Left lobe of liver (tissue), 2 donors: ENCODE measurements around the gene AKR1B15. TPM values are rescaled to one million over a fixed set of nuclear protein-coding genes. Genes with fewer than 3 reads are reported as not detected.
"Not testable (repeated sequence)": the region's sequence is repeated elsewhere in the genome, so short reads cannot be mapped to it uniquely, and the experiment has no call there.

Experiments used
- ATAC-seq: fragments of 200-7000 bp; cut with Tn5 transposase; one replicate; pipeline ENCODE4 v1.9.1; 2020; ENCODE audit warnings: mild to moderate bottlenecking, moderate library complexity
- DNase-seq: peaks from one replicate; pipeline ENCODE4 v3.0.0-alpha.2; 2020; ENCODE audit warnings: low spot score
- total RNA-seq: library from RNA; stranded (reverse); gene quantifications from one replicate; pipeline ENCODE4 v1.2.1, GENCODE V29; 2021
- donor health status: DM: no; HTN: no; CAD: no; lungs with moderate emphysema.
- donor health status: DM: no; HTN: yes; CAD: no.

AKR1B15 gene
- total RNA-seq, 1 donor from 2014 or later = not detected

DNA sequence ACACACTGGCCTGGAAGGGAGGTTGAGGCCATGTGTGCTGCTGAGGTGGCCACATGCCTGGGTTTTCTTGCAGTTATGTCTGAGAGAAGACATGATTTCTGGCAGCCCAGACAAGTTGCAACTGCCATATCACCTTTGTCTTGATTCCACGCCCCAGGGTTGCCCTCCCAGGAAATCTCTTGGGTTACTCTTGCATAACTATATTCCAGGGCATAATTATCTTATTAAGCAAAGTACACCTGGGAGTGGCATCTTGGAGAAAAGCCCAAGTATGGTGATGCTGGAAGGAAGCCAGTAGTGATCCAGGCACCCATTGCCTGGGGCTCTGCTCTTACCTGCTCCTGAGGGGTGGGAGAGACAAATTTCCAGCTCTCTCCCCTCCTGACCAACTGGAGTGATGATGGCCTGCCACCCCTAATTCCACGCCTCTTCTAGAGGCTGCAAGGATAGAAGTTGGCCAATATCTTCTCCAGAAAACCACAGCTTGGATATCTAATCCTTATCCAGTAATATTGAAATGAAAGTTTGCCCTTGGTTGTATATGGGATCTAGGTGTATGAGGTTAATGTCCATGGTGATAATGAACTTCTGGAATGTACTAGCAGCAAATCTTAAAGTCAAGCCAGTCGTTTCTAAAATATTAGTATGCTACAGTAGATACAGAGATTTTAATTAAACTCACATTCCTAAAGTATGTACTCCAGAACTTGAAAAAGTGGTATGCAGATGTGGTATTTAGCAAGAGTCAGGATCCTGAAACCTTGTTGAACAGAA is 16.5 kb upstream of the AKR1B15 start:
- DNase-seq (no peak), ATAC-seq (no peak)

DNA sequence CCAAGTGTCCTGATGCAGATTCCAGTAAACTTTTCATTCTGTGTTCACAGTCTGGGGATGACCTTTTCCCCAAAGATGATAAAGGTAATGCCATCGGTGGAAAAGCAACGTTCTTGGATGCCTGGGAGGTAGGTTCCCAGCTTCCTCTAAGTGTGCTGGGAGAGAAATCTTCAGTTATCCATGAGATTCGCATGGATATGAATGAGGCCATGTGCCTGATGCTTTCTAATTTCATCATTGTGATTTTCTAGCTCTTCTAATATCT is 16.0 kb upstream of the AKR1B15 start:
- DNase-seq = no peak
- ATAC-seq = no peak

DNA sequence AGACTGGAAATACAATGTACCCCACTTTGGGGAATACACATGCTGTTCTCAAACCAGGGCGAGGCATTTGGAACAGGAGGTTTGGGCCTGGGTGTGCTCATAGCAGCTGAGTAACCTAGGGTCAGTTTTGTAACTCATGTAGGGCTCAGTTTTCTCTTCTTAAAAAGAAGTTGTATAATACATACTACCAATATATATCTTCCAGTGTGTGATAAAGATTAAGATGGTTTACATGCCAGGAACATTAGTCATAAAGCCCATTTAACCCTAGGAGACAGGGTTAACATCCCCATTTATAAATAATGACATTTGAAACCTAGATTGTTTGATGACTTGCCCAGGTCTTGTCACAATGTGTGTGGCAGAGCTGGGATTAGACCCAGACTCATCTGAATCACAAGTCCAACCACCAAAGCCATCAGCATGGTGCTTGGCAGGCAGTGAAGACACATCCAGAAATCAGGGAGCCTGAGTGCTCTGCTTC is 15.6 kb upstream of the AKR1B15 start:
- ATAC-seq = no peak

DNA sequence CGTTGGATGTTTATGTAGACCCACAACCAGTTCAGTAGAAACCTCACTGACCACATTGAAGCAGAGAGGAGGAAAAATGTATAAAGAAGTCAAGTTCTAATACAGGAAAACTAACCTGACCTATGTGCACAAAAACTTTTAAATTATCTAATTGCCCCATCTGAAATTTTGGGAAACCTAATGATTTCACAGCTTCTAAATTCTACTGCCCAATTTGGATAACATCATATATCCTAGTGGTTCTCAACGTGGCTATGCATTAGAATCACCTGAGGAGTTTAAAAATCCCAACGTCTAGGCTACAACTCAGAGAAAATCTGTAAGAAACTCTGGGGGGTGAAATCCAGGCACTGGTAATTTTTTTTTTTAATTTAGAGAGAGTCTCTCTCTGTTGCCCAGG is 14.3 kb upstream of the AKR1B15 start:
- no peak for DNase-seq
- no peak for ATAC-seq

More for the DNA sequence above, 15.6 kb upstream of the AKR1B15 start:
- DNase-seq = no peak

DNA sequence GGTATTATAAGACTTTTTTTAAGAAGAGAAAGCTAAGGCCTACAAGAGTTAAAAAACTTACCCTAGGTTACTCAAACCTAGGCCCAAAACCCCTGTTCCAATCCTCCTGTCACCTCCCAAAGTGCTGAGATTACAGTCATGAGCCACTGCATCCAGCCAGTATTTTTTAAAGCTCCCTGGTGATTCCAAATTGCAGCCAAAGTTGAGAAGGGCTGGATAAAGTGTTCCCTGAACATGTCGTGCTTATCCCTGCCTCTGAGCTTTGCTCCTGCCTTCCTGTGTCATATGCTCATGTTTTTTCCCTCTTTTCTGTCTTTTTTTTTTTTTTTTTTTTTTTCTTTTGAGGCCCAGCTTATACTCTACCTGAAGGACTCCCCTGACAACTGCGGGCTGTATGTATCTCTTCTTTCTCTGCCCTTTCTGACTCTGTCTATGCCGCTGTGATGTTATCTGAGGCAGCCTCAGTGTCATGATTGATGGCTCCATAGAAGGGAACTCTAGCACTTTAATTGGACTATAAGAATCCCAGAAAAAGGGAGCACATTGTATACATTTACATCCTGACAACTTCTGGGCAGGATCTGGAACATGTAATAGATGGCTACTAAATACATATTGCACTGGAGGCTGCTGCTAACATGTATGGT is 13.5 kb upstream of the AKR1B15 start:
- DNase-seq = no peak
- ATAC-seq = no peak

DNA sequence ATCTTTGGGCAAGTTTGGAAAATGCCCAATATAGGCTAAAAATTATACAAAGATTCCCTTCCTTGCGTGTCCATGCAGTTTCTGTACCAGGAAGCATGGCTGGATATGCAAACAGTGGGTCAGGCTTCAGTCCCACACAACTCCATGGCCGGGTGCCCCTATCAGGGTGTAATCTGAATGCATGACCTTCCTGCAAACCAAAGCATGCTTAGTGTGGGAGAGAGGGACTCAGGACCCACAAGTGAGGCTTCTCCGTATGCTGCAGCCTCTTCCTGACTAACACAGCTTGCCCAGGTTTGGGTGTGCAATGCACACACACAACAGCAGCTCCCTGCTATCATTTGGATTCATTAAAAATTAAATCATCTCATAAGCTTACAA is 13.0 kb upstream of the AKR1B15 start:
- ATAC-seq (no peak), DNase-seq (no peak)

DNA sequence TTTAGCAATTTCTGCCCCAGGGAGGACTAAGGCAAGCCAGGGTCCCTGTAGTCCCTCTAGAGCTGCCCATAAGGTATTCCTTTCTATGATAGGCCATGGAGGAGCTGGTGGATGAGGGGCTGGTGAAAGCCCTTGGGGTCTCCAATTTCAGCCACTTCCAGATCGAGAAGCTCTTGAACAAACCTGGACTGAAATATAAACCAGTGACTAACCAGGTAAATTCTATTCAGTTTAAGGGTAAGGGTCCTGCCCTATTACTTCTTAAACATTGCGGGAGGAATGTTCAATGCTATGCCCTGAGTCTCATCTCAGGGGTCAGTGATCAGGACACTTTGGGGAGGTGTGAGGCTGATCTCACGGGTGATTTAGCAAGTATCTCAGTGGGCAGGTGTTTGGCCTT is 12.4 kb upstream of the AKR1B15 start:
- not testable (repeated sequence) for ATAC-seq, DNase-seq

DNA sequence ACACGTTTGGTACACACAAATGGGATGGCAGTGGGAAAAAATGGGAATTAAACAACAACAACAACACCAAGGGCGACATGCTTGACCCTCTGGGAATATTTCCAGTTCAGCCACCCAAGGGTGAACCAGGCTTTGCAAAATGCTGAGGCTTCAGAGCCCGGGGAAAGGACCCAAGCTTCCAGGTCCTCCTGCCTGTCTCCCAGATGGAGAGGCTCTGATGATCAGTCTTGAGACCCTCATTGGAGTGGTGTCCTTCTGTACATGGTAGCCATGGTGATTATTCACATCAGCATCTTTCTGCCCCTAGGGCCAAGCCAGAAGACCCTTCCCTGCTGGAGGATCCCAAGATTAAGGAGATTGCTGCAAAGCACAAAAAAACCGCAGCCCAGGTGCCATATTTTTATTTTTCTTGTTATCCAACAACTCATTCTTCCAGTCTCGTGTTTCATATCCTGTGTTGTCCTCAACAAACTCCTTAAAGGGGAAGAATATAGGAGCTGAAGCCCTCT is 11.6 kb upstream of the AKR1B15 start:
- DNase-seq, ATAC-seq: not testable (repeated sequence)

DNA sequence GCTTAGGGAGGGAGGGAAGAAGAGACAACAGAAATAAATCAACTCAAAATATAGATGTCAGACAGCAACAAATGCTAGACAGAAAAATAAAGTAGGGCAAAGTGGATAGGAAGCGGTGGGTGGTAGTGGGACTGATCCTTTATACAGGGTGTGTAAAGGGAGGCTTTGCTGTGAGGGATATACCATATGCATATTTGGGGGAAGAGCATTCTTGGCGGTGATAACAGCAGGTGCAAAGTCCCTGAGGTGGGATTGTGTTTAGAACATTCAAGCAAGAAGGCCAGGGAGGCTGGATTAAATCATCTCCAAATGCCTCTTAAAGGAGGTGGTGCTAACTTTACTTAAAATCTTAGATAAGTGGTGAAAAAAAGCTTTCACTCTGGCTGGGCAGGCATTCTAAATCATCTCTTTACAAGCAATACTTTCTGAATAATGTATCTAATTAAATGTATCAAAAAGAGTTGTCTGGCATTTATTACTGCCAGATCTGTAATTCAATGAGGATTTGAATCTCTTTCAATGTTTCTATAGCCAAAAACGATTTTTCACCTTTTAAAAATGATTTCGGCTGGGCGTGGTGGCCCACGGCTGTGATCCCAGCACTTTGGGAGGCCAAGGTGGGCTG is 9.4 kb upstream of the AKR1B15 start:
- no peak for DNase-seq
- ATAC-seq = no peak

DNA sequence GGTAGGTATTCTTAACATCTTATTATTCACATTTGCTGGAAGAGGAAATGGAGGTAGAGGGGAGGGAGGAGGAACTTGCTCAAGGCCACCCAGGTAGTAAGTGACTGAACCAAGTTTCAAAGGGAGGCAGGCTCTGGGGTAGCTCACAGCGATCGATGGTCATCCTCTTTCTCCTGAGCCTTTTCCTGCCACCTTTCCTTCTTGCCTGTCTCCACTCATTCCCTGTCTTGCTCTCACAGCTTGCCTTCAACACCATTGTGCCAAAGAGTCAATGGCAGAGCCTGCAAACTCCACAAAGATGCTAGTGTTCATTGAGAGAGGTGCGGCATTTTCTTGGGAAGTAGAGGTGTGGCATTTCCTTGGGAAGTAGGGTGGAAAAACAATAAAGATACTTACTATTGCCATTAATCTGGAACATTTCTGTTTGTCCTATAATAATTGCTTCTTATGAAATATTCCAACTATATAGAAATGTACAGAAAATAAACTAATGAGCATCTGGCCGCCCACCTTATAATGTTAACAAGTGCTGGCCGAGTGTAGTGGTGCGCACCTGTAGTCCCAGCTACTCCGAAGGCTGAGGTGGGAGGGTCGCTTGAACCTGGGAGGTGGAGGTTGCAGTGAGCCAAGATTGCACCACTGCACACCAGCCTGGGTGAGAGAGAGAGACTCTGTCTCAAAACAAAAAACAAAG is 7.3 kb upstream of the AKR1B15 start:
- ATAC-seq, DNase-seq: not testable (repeated sequence)

DNA sequence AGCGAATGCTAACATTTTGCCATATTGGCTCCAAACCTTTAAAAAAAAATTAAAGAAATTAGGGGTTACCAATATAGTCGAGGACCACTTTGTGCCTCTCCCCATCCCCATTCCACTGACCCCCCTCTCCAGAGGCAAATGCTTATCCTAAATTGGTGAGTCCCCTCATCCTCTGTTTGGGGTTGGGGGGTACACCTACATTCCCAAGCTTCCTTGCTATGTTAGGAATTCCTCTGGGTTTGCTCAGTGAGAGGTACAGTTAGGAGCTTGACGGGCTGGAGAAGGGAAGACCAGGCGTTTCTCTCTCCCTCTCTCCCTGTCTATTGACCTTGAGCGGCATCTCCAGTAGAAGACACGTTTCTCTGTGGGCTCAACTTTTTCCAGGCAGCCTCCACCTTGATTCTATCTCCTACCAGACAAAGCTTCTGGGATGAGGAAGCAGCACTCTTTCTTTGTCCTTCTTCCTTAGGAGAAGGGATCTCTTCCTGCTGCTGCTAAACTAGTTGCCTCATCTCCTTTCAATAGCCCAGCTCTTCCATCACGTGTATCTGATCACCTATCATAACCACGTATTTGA is 6.6 kb upstream of the AKR1B15 start:
- ATAC-seq (no peak), DNase-seq (no peak)

DNA sequence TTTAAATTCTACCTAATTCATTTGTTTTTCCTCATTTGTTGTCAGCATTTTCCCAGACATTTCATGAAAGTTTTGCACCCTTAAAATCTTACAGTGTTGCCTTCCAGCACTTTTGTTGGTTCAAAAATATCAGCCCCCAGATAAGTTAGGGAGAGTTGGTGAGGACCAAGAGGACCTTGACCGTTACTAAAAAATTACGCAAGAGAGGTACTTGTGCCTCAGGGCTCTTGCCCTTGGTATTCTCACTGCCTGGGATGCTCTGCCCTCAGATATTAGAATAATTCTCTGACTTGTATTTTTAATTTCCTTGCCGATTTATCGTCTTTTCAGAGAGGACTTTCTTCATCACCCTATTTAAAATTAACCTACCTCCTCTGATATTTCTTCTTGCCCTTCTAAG is 3.5 kb upstream of the AKR1B15 start:
- ATAC-seq (no peak), DNase-seq (no peak)

DNA sequence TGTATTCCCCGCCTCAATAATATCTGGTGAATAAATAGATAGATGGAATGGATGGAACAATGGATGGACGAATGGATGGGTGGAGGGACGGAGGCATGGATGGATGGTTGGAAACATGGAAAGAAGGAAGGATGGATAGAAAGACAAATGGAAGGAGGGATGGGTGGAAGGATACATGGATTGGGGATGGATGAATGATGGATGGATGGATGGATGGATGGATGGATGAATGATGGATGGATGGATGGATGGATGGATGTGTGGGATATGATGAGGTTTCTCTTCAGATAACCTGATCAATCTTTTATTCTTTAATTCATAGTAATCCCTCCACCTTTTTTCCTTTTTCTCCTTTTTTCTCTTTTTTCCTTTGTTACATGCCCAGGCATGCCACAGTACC is 3.0 kb upstream of the AKR1B15 start:
- DNase-seq (no peak), ATAC-seq (no peak)

DNA sequence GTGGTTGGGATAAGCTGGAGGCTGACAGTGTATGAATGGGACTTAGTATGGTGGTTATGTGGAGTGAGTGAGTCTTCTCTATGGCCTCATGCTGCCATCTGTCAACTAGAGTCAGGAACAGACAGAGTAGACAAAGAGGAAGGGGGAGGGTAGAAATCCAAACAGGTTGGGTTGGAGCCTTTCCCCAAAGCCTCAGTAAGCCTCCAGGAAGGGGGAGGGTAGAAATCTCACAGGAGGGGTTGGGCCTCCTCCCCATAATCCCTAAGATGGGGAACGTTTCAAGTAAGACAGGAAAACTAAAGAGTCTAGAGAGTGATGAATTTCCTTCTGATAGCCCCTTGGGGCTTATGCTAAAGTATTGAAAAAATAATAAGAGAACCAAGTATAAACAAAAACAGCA is 2.0 kb upstream of the AKR1B15 start:
- DNase-seq (no peak), ATAC-seq (peak; percentile 12)

DNA sequence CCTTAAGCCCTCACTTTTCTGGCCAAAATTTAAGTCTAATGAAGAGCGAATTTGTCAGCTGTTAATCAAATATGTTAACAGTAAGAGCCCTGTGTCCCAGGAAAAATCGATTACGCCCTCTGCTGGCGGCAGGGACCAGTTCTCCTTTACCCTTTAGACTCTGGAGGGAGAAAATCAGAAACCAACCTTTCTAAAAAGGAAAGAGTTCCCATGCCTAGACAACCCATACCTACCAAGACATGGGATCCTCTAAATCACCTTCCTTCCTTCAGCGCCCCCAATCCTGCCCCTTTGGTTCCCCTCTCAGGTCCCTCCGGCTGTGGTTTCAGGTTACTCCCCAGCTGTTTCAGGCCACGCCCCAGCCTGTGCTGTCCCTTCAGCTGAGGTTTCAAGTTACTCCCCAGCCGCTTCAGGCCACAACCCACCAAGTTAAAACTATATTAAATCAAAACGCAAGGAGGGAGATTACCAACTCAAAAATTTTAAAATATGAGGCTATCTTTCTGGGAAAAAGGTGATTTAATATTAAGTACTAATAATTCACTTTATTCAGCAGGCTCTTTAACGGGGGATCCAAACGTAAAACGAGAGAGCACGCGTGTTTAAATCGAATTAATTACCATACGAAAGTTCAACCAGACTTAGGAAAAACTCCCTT is 1.4 kb upstream of the AKR1B15 start:
- peak; percentile 71 for DNase-seq
- ATAC-seq = peak; percentile 97

DNA sequence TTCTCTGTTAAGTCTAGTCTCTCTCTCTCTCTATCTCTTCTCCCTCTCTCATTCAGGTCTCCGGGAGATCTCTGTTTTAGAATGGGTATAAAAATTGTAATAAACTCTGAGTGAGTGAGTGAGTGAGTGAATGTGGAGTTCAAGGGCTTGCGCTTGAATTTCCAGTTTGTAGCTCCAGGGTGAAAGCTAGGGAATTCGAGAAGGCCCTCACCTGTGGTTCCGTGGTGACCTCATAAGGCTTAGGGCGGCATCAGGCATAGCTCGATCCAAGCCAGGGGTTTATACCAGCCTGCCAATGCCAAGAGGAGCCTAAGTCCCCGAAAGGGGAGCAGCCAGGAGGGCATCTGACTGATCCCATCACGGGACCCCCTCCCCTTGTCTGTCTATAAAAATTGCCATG is 456 bp downstream of the AKR1B15 start:
- no peak for DNase-seq
- no peak for ATAC-seq

DNA sequence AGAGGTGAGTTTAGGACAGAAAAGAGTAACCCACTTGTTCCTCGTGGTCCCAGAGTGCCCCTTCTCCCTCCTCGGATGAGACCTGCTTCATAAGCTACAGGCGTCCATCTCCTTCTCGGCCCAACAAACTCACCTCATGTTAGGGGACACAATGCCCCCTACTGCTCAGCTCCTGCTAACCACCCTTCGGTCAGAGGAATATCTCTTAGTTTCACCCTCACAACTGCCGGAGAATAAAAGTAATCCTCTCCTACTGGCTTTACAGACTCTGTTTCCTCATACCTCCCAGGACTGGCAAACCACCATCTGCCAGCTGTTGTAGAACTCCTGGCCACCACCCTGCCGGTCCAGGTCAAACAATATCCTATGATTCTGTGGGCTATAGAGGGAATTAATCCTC is 3.2 kb downstream of the AKR1B15 start:
- ATAC-seq (no peak), DNase-seq (no peak)

DNA sequence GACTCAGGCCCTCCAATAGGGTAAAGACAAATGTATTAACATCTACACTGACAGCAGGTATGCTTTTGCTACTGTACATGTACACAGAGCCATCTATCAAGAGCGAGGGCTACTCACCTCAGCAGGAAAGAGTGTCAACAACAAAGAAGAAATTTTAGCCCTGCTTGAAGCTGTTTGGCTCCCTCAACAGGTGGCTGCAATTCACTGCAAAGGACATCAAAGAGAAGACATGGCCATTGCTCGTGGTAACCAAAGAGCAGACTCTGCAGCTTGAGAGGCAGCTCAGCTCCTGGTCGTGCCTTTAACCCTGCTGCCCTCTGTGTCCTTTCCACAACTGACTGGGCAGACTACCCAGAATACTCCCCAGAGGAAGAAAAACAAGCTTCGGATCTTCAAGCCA is 5.1 kb downstream of the AKR1B15 start:
- ATAC-seq = no peak

DNA sequence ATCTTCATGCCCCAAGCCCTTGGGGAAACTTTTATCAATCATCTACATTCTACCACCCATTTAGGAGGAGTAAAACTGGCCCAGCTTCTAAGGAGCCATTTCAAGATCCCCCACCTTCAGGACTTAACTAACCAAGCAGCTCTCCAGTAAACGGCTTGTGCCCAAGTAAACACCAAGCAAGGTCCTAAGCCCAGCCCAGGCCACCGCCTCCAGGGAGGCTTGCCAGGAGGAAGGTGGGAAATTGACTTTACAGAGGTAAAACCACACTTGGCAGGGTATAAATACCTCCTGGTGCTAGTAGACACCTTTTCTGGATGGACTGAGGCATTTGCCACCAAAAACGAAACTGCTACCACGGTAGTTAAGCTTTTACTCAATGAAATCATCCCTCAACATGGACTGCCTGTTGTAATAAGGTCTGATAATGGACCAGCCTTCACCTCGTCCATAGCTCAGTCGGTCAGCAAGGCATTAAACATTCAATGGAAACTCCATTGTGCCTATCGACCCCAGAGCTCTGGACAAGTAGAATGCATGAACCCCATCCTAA is 5.6 kb downstream of the AKR1B15 start:
- DNase-seq (no peak), ATAC-seq (no peak)

More for the DNA sequence above, 5.1 kb downstream of the AKR1B15 start:
- DNase-seq = no peak

DNA sequence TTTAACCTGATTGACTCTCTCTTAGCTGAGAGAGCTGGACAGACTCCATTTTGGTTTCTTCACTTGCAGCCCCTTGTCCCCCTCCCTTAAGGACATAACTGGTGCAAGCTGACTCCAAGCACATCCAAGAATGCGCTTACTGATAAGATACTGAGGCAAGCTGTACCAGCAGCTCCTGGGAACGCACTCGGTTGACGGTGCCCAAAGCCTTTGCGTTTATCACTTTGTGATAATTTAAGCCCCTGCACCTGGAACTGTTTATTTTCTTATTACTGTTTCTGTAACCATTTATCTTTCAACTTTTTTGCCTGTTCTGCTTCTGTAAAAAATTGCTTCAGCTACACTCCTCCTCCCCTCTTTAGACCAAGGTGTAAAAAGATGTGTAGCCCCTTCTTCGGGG is 8.5 kb downstream of the AKR1B15 start:
- DNase-seq = no peak
- ATAC-seq = no peak
